ENCODE measurements around the gene TTLL9.

The TTLL9 gene

GRCh38 chr20:31979713-31980426 is 109.4 kb downstream of the TTLL9 start:
- DNase-seq (ENCODE audit: low read depth): no peak

DNA sequence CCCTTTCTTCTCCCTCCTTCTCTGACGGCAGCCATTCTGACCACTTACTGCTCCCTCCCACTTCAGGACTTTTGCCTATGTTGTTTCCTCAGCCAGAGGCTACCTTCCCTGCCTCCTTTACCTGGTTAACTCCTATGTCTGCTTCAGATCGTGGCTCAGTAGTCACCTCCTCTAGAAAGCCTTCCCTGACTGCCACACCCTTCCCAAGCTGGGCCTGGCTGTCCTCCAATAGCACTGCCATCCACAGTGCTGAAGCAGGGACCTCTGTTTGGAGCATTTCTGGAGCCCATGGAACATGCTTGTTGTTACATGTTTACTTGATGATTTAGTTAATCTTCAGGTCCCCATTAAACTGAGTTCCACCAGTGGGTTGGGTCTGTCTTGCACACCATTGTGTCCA is 111.3 kb downstream of the TTLL9 start:
- no peak for DNase-seq (ENCODE audit: low read depth)

GRCh38 chr20:31984981-31985471 is 114.6 kb downstream of the TTLL9 start:
- no peak for DNase-seq (ENCODE audit: low read depth)

DNA sequence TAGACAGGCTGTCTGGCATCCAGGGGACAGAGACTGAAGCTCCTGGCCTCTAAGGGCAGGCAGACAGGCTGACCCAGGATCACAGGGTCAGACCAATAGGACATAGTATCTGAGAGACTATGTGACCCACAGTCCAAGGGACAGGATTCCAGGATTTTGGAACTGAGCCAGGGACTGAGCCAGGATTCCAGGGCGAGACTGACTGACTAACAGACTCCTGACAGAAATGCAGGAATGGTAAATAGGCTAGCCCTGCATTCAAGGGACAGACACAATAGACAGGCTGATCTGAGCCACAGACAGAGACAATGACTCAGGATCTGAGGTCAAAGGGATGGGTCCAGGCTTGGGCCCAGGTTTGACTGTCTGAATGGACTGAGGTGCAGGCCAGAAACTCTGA is 117.3 kb downstream of the TTLL9 start:
- no peak for DNase-seq (ENCODE audit: low read depth)

DNA sequence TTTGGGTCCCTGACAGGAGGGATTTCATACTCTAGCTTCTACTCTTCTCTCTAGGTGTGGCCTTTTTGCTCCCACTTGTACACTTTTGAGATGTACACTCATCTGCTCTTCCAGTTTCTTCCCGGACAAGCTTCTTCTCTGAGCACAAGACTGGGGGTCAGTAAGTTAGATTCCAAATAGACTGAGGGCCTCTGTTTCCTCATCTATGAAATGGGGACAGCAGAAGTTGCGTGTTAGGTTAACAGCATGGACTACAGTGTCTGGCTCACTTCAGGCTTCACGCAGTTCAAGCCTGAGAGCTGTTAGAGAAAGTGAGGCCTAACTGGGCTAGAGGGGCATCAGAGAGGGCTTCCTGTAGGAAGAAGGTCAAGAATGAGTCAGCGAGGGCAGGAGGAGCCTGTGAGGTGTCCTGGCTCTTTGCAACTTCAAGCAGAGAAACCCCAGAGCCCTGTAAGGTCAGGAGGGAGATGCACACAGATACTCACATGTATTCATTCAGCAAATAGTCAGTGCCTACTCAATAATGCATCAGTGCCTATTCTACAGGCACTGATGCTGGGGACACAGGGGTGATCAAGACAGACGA is 118.1 kb downstream of the TTLL9 start:
- DNase-seq (ENCODE audit: low read depth): no peak

GRCh38 chr20:31989030-31989645 is 118.7 kb downstream of the TTLL9 start:
- DNase-seq (ENCODE audit: low read depth): no peak

DNA sequence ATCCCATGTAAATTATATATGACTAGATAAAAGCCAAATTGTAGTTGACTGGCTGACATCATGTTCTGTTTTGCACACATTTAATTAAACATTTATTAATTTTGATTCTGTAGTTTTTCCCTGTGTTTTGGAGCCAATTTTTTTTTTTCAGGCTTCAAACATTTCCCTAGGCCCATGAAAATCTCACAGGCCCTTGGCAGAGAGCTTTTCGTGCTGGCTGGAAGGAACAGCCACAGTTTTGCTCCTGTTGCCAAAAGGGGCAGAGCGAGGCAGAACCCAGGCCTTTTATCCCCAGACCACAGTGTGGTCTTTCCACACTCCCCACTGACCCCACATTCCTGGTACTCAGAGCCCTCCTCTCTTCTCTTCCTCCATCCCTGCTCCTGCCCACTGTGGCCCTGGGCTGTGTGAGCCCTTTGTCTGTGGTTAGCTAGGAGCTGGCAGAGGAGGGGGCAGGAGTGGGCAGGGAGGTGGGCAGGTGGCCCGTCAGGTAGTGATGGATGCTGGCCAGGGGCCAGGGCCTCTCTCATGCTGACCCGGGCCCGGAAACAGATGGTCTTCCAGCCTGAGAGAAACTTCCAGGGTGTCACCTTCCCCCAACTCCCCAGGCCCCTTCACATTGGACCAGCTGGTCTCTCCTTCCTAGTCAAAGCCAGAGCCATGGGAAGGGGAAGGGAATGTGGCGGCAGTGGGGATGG is 120.4 kb downstream of the TTLL9 start:
- DNase-seq (ENCODE audit: low read depth): no peak

DNA sequence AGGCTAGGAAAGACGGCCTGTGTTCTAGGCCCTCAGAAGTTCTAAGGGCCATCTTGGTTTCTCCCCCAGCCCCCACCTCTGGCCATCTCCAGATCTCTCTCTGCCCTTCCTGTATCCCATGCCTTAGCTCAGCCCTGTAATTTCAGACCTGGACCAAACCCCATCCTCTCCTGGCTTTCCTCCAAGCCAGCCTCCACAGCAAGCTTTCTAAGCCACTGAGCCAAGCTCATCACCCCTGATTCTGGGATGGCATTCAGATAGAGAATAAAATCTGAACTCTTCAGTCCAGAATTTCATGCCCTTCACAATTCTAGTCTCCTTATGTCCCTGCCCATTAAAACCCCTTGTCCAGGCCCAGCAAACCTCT is 120.9 kb downstream of the TTLL9 start:
- DNase-seq (ENCODE audit: low read depth): no peak

- no peak for DNase-seq (ENCODE audit: low read depth)
Measured at GRCh38 chr20:31992086-31992485, 121.7 kb downstream of the TTLL9 start.

All from GM04504 (cell line).